ENCODE data around the gene ZNF783. TPM values are rescaled to one million over a fixed set of nuclear protein-coding genes. Genes with fewer than 3 reads are reported as not detected.

Gene ZNF783
- total and polyA plus RNA-seq, 5 donors from 2014 or later = 2.7 to 30.2 (median 4.7) TPM

- H3K27me3 ChIP-seq (ENCODE audit: control insufficient read depth, insufficient read depth, low read length) = no peaks in the 10 kb centered on the region
- Mint-ChIP-seq H3K4me1 (peaks cover 5 to 11% (median 7%) of the 10 kb centered on the region in 4 donors), H3K36me3 (peaks cover 12% of the 10 kb centered on the region), H3K9me3 (peaks cover 0 to 1% (median 0%) of the 10 kb centered on the region in 7 donors), H3K27ac (no peak overlapping the region), H3K4me3 (no peak overlapping the region), H3K27me3 (peaks cover 4% of the 10 kb centered on the region)
- no peak for ATAC-seq (ENCODE audit: low read depth in 2 of 2)
- peaks cover 3% of the 10 kb centered on the region for H3K36me3 ChIP-seq (ENCODE audit: control insufficient read depth, insufficient read depth, low read length)
- H3K4me3 ChIP-seq (ENCODE audit: low read depth, low read length) = no peak overlapping the region
- no peak for DNase-seq
- no peaks in the 10 kb centered on the region for H3K9me3 ChIP-seq (ENCODE audit: control insufficient read depth in 2 of 2, low read length in 2 of 2)
- no peak overlapping the region for H3K27ac ChIP-seq (ENCODE audit: insufficient read depth, low read length, poor library complexity, severe bottlenecking)
- H3K4me1 ChIP-seq (ENCODE audit: control insufficient read depth, insufficient read depth, low read length, poor library complexity, severe bottlenecking) = no peaks in the 10 kb centered on the region
These were observed 34.4 kb downstream of the ZNF783 start for GRCh38 chr7:149296368-149296767.

DNA sequence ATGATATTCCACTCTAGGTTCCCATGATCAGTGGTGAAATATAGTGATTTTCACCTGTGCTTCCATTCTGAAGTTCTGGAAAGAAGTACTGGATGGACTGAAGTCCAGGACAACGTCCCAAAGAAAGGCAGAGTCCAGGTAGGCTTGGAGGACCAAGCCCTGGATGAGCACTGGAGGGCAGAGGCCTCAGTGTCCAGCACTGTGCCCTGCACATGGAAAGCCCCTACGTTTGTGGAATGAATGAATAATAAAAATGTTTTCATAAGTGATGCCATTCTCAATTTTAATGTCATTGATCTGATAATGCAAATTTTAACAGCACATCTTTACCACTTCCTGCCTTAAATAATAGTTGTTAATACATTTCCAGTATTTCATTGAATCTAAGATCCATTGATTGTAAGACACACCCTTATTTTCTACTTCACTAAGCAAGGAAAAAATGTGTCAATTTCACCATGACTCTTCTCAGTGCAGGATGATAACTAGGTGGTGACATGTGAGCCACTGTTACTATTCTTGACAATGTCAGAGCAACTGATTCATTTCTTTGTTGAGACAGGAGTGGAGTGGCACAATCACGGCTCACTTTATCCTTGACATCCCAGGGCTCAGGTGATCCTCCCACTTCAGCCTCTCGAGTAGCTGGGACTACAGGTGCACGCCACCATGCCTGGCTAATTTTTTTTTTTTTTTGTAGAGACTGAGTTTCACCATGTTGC lies 35.2 kb downstream of the ZNF783 start:
- no peak overlapping the region for H3K4me3 ChIP-seq (ENCODE audit: low read depth, low read length)
- ATAC-seq (ENCODE audit: low read depth in 2 of 2) = no peak
- H3K4me1 Mint-ChIP-seq = peaks cover 5 to 11% (median 7%) of the 10 kb centered on the region in 4 donors
- no peaks in the 10 kb centered on the region for H3K9me3 ChIP-seq (ENCODE audit: control insufficient read depth in 2 of 2, low read length in 2 of 2)
- H3K36me3 Mint-ChIP-seq = peaks cover 9% of the 10 kb centered on the region
- H3K27me3 ChIP-seq (ENCODE audit: control insufficient read depth, insufficient read depth, low read length) = no peaks in the 10 kb centered on the region
- H3K4me3 Mint-ChIP-seq = no peak overlapping the region
- peak in 1 of 3 donors; percentile 19 for DNase-seq
- peaks cover 3% of the 10 kb centered on the region for H3K36me3 ChIP-seq (ENCODE audit: control insufficient read depth, insufficient read depth, low read length)
- peaks cover 5% of the 10 kb centered on the region for H3K27me3 Mint-ChIP-seq
- no peak overlapping the region for H3K27ac ChIP-seq (ENCODE audit: insufficient read depth, low read length, poor library complexity, severe bottlenecking)
- no peaks in the 10 kb centered on the region for H3K4me1 ChIP-seq (ENCODE audit: control insufficient read depth, insufficient read depth, low read length, poor library complexity, severe bottlenecking)
- H3K9me3 Mint-ChIP-seq = peaks cover 0 to 1% (median 0%) of the 10 kb centered on the region in 7 donors
- peak overlapping the region in 2 of 3 donors; percentile 37 to 84 for H3K27ac Mint-ChIP-seq

DNA sequence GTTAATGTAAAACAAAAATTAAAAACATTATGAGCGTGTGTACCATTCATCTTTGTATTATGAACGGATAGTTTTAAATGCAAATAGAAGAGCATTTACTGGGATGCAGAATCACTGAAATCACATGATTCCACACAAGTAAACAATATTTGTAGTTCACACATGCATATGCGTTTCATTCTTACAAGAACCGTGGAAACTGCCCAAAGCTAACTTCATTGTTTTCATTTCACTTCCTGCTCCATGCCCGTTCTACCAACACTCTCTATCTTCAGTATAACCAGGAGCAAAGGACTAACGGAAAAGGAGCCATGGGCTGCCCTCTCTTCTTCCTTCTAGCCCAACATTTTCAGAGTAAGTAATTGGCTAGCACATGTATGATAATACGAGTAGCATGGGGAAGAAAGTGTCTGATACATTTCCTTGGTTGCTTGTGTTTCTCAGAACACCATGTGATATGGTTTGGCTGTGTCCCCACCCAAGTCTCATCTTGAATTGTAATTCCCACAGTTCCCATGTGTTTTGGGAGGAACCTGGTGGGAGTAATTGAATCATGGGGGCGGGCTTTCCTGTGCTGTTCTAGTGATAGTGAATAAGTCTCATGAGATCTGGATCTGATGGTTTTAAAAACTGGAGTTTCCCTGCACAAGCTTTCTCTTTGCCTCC lies 38.8 kb downstream of the ZNF783 start:
- Mint-ChIP-seq H3K27ac (peak overlapping the region in 1 of 3 donors; percentile 28), H3K9me3 (peaks cover 0 to 1% (median 0%) of the 10 kb centered on the region in 7 donors), H3K27me3 (peaks cover 5% of the 10 kb centered on the region), H3K4me1 (peaks cover 5 to 11% (median 7%) of the 10 kb centered on the region in 4 donors), H3K36me3 (peaks cover 3% of the 10 kb centered on the region), H3K4me3 (no peak overlapping the region)
- ATAC-seq (ENCODE audit: low read depth in 2 of 2) (no peak), DNase-seq (no peak)
- no peaks in the 10 kb centered on the region for H3K9me3 ChIP-seq (ENCODE audit: control insufficient read depth in 2 of 2, low read length in 2 of 2)
- H3K27ac ChIP-seq (ENCODE audit: insufficient read depth, low read length, poor library complexity, severe bottlenecking) = no peak overlapping the region
- H3K4me3 ChIP-seq (ENCODE audit: low read depth, low read length) = no peak overlapping the region
- H3K4me1 ChIP-seq (ENCODE audit: control insufficient read depth, insufficient read depth, low read length, poor library complexity, severe bottlenecking) = no peaks in the 10 kb centered on the region
- H3K36me3 ChIP-seq (ENCODE audit: control insufficient read depth, insufficient read depth, low read length) = no peaks in the 10 kb centered on the region
- H3K27me3 ChIP-seq (ENCODE audit: control insufficient read depth, insufficient read depth, low read length) = no peaks in the 10 kb centered on the region

DNA sequence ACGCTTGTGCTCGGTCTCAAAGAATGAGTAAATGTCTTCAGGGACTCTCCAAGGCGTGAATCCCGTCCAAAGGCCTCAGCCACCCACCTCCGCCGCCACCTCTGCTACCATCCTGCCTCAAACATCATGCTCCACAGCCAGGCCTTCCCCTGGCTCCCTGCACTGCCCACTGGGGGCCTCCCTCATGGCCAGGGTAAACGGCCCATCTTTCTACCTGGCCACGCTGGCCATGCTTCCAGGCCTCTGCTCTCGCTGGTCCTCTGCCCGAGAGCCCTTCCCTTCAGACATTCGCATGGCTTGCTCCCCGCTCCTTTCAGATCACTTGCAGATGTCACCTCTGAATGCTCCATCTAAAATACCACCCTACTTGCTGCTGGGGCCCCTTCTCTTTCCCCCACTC lies 40.2 kb downstream of the ZNF783 start:
- Mint-ChIP-seq H3K4me3 (no peak overlapping the region), H3K27me3 (peaks cover 5% of the 10 kb centered on the region), H3K9me3 (peaks cover 0 to 1% (median 0%) of the 10 kb centered on the region in 7 donors), H3K36me3 (no peaks in the 10 kb centered on the region), H3K4me1 (peaks cover 0 to 6% (median 2%) of the 10 kb centered on the region in 4 donors), H3K27ac (no peak overlapping the region)
- Histone ChIP-seq H3K27ac (ENCODE audit: insufficient read depth, low read length, poor library complexity, severe bottlenecking) (no peak overlapping the region), H3K4me3 (ENCODE audit: low read depth, low read length) (no peak overlapping the region), H3K9me3 (ENCODE audit: control insufficient read depth in 2 of 2, low read length in 2 of 2) (no peaks in the 10 kb centered on the region), H3K36me3 (ENCODE audit: control insufficient read depth, insufficient read depth, low read length) (no peaks in the 10 kb centered on the region), H3K27me3 (ENCODE audit: control insufficient read depth, insufficient read depth, low read length) (no peaks in the 10 kb centered on the region), H3K4me1 (ENCODE audit: control insufficient read depth, insufficient read depth, low read length, poor library complexity, severe bottlenecking) (no peaks in the 10 kb centered on the region)
- no peak for ATAC-seq (ENCODE audit: low read depth in 2 of 2)
- DNase-seq = no peak

GRCh38 chr7:149302865-149303264 lies 40.9 kb downstream of the ZNF783 start:
- H3K27me3 Mint-ChIP-seq = peaks cover 5% of the 10 kb centered on the region
- no peak overlapping the region for H3K4me3 Mint-ChIP-seq
- ATAC-seq (ENCODE audit: low read depth in 2 of 2) (no peak), DNase-seq (no peak)
- no peaks in the 10 kb centered on the region for H3K36me3 Mint-ChIP-seq
- peaks cover 0 to 3% (median 0%) of the 10 kb centered on the region in 4 donors for H3K4me1 Mint-ChIP-seq
- Histone ChIP-seq H3K36me3 (ENCODE audit: control insufficient read depth, insufficient read depth, low read length) (no peaks in the 10 kb centered on the region), H3K27ac (ENCODE audit: insufficient read depth, low read length, poor library complexity, severe bottlenecking) (no peak overlapping the region), H3K9me3 (ENCODE audit: control insufficient read depth in 2 of 2, low read length in 2 of 2) (no peaks in the 10 kb centered on the region), H3K4me1 (ENCODE audit: control insufficient read depth, insufficient read depth, low read length, poor library complexity, severe bottlenecking) (no peaks in the 10 kb centered on the region), H3K27me3 (ENCODE audit: control insufficient read depth, insufficient read depth, low read length) (no peaks in the 10 kb centered on the region), H3K4me3 (ENCODE audit: low read depth, low read length) (no peak overlapping the region)
- H3K27ac Mint-ChIP-seq = no peak overlapping the region
- peaks cover 0 to 2% (median 0%) of the 10 kb centered on the region in 7 donors for H3K9me3 Mint-ChIP-seq

GRCh38 chr7:149304006-149304405 lies 42.0 kb downstream of the ZNF783 start:
- no peak overlapping the region for H3K4me3 Mint-ChIP-seq
- no peaks in the 10 kb centered on the region for H3K36me3 ChIP-seq (ENCODE audit: control insufficient read depth, insufficient read depth, low read length)
- no peak overlapping the region for H3K4me3 ChIP-seq (ENCODE audit: low read depth, low read length)
- no peaks in the 10 kb centered on the region for H3K4me1 ChIP-seq (ENCODE audit: control insufficient read depth, insufficient read depth, low read length, poor library complexity, severe bottlenecking)
- H3K9me3 Mint-ChIP-seq = peaks cover 0 to 2% (median 0%) of the 10 kb centered on the region in 7 donors
- no peaks in the 10 kb centered on the region for H3K9me3 ChIP-seq (ENCODE audit: control insufficient read depth in 2 of 2, low read length in 2 of 2)
- ATAC-seq (ENCODE audit: low read depth in 2 of 2) (no peak), DNase-seq (no peak)
- peaks cover 5% of the 10 kb centered on the region for H3K27me3 Mint-ChIP-seq
- no peaks in the 10 kb centered on the region for H3K36me3 Mint-ChIP-seq
- H3K27me3 ChIP-seq (ENCODE audit: control insufficient read depth, insufficient read depth, low read length) = no peaks in the 10 kb centered on the region
- H3K4me1 Mint-ChIP-seq = no peaks in the 10 kb centered on the region
- H3K27ac ChIP-seq (ENCODE audit: insufficient read depth, low read length, poor library complexity, severe bottlenecking) = no peak overlapping the region
- H3K27ac Mint-ChIP-seq = no peak overlapping the region

DNA sequence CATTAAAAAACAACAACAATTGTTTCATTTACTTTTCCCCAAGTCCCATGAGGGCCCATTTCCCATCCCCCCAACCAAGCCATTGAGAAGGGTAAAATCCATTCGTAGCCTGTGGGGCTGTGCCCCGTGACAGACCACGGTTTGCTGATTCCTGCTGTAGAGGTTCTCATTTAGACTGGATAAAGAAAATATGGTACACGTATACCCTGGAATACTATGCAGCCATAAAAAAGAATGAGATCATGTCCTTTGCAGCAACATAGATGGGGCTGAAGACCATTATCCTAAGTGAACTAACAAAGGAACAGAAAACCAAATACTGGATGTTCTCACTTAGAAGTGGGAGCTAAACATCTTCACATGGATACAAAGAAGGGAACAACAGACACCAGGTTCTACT lies 44.9 kb downstream of the ZNF783 start:
- Mint-ChIP-seq H3K27ac (no peak overlapping the region), H3K9me3 (peaks cover 0 to 2% (median 0%) of the 10 kb centered on the region in 7 donors), H3K36me3 (no peaks in the 10 kb centered on the region), H3K4me3 (no peak overlapping the region), H3K27me3 (no peaks in the 10 kb centered on the region), H3K4me1 (peaks cover 0 to 2% (median 0%) of the 10 kb centered on the region in 4 donors)
- Histone ChIP-seq H3K27ac (ENCODE audit: insufficient read depth, low read length, poor library complexity, severe bottlenecking) (no peak overlapping the region), H3K9me3 (ENCODE audit: control insufficient read depth in 2 of 2, low read length in 2 of 2) (no peaks in the 10 kb centered on the region), H3K36me3 (ENCODE audit: control insufficient read depth, insufficient read depth, low read length) (no peaks in the 10 kb centered on the region), H3K4me3 (ENCODE audit: low read depth, low read length) (no peak overlapping the region), H3K27me3 (ENCODE audit: control insufficient read depth, insufficient read depth, low read length) (no peaks in the 10 kb centered on the region), H3K4me1 (ENCODE audit: control insufficient read depth, insufficient read depth, low read length, poor library complexity, severe bottlenecking) (no peaks in the 10 kb centered on the region)
- no peak for DNase-seq
- no peak for ATAC-seq (ENCODE audit: low read depth in 2 of 2)
